Spinal cord (tissue), 10 donors: ENCODE data around the gene PRPF8. TPM values are rescaled to one million over a fixed set of nuclear protein-coding genes. Genes with fewer than 3 reads are reported as not detected.

Experiments
- DNase-seq, 6 donors: peaks; one replicate each; pipeline versions ENCODE4 v3.0.0 to v3.0.0-alpha.2; 2013 to 2015; ENCODE audit warnings: low spot score in 6 of 6, low read depth in 4 of 6
- H3K27ac ChIP-seq: one replicate; pipeline ENCODE4 v1.5.1; 2013; ENCODE audit warnings: low read depth, low read length, control low read depth
- H3K27me3 ChIP-seq: one replicate; pipeline ENCODE4 v1.6.1; 2013; ENCODE audit warnings: low read length; ENCODE audit not compliant: control insufficient read depth, insufficient read depth
- H3K36me3 ChIP-seq: one replicate; pipeline ENCODE4 v1.6.1; 2013; ENCODE audit warnings: low read length; ENCODE audit not compliant: control insufficient read depth, insufficient read depth
- H3K4me1 ChIP-seq: one replicate; pipeline ENCODE4 v1.6.1; 2013; ENCODE audit warnings: low read length; ENCODE audit not compliant: control insufficient read depth, insufficient read depth
- H3K4me3 ChIP-seq: one replicate; pipeline ENCODE4 v1.5.1; 2013; ENCODE audit warnings: low read depth, low read length, control low read depth
- H3K9me3 ChIP-seq: one replicate; pipeline ENCODE4 v1.6.1; 2013; ENCODE audit warnings: low read length; ENCODE audit not compliant: control insufficient read depth, insufficient read depth
- WGBS: methylation state at CpG from one replicate; pipeline ENCODE4 v1.1.5; 2013; ENCODE audit warnings: missing lambda C conversion rate; ENCODE audit not compliant: insufficient coverage; 5-methylcytosine and 5-hydroxymethylcytosine counted together
- polyA plus RNA-seq, 2 donors: library from polyadenylated mRNA; unstranded; fragments of 120-200 nt; gene quantifications; one replicate each; pipeline ENCODE4 v1.2.1, GENCODE V29; 2013; ENCODE audit not compliant: insufficient read length in 2 of 2
- total RNA-seq, 2 donors: library from RNA; depleted of rRNA in 1 of 2; stranded (reverse); fragments of 120-200 nt in 1 of 2; fragments of >200 nt in 1 of 2; gene quantifications; one replicate each; pipeline versions ENCODE4 v1.2.3 to v1.2.4, GENCODE V29; 2013 to 2014
- donor health status: healthy.

Gene PRPF8
- total and polyA plus RNA-seq, 4 donors = 138 to 290 (median 203) TPM

DNA sequence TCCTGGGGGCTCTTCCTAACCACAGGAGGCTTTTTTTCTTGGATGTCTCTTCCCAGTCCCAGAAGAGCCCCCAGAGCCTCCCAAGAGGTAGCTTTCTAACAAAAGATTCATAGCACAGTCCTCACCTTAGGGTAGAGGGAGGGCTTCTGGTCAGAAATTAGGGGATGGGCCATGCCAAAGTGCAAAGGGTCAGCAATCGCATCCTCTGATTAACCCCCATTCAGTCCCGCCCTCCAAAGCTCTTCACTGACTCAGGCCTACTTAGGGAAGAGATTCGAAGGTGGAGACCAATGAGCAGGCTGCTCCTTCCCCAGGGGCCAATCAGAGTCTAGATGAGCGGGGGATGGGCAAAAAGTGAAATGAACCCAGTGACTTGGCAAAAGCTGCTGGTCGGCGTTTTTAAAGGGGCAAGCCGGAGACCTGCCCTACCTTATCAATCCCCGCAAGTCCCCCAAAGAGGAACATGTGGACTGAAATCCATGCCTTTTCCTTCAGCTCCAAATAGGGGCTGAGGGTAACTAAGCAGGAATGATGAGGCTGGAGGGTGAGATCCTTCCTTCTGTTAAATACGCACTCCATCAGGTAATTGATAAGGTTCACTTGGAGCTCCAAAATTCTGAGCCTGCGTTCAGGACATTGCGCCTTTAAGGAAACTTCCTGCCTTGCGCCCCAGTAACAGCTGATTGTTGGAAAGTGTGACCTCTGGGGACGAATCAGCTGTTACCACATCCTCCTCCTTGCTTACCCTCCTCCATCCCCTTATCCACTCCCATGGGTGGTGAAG lies 32.4 kb upstream of the PRPF8 start:
- no CpG with 5 or more reads among the region's 13 CpGs for WGBS
- no peaks in the 10 kb centered on the region for H3K9me3 ChIP-seq
- peaks cover 43% of the 10 kb centered on the region for H3K4me1 ChIP-seq
- peak overlapping the region; percentile 94 for H3K4me3 ChIP-seq
- H3K27me3 ChIP-seq = no peaks in the 10 kb centered on the region
- H3K27ac ChIP-seq = peak overlapping the region; percentile 100
- peaks cover 22% of the 10 kb centered on the region for H3K36me3 ChIP-seq
- DNase-seq = peak; percentile 88 to 98 (median 93)

DNA sequence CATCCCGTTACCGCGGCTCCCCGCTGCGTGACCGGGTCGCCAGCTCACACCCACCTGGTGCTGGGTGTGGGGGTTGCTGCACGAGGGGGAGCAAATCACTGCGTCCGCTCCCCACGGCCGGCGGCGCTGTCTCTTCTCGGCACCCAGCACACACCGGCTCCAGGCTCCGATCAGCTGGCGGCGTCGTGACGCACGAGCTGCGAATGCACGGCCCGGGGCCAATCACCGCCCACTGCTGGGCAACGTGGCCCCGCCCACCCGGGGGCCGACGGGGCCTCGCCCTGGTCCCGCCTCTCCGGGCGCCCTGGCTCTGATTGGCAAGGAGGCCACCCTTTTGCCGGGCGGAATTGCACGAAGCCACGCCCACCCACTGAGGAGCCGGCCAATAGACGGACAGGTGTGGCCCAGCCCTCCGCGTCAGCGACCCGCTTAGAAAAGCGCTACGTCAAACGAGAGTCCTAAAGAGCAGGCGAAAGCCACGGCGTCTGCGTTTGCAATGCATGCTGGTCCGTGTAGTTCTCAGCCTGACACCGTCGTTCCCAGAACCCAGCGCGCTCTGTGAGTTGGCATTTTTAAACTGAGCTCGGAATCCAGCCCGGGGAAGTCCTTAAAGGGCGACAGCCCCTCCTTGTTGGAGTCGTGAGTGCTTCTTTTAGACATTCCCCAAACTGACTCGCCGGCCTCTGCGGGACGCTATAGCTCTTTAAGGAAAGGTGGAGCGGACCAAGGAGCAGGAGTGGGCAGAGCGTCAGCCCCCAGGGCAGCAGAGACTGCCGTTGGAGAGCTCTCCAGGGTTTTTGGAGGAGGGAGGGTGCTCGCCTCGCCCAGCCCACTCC lies 31.6 kb upstream of the PRPF8 start:
- Histone ChIP-seq H3K9me3 (no peaks in the 10 kb centered on the region), H3K4me3 (peak overlapping the region; percentile 94), H3K36me3 (peaks cover 22% of the 10 kb centered on the region), H3K27me3 (no peaks in the 10 kb centered on the region), H3K4me1 (peaks cover 43% of the 10 kb centered on the region), H3K27ac (peak overlapping the region; percentile 100)
- DNase-seq = peak; percentile 98 to 100 (median 100)
- WGBS = 0% methylated on average over 65 of the region's 70 CpGs

DNA sequence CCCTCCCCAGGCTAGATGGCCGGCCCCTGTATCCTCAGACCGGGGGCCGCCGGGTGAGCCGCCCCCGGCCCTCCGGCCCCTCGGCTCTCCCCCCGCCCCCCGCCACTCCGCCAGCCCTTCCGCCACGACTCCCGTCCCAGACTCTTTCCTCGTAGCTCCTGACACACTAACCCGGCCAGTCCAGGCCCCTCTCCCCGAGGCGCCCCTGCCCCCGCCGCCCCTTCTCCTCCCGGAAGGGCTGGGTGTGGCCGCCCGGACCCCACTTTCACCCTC lies 31.1 kb upstream of the PRPF8 start:
- H3K36me3 ChIP-seq = peaks cover 22% of the 10 kb centered on the region
- H3K9me3 ChIP-seq = no peaks in the 10 kb centered on the region
- no peak for DNase-seq
- peaks cover 45% of the 10 kb centered on the region for H3K4me1 ChIP-seq
- 0% methylated on average over 5 of the region's 23 CpGs for WGBS
- no peaks in the 10 kb centered on the region for H3K27me3 ChIP-seq
- H3K27ac ChIP-seq = peak overlapping the region; percentile 93
- peak overlapping the region; percentile 80 for H3K4me3 ChIP-seq

- Histone ChIP-seq H3K36me3 (peaks cover 22% of the 10 kb centered on the region), H3K4me1 (peaks cover 48% of the 10 kb centered on the region), H3K9me3 (no peaks in the 10 kb centered on the region), H3K4me3 (peak overlapping the region; percentile 80), H3K27ac (peak overlapping the region; percentile 93), H3K27me3 (peaks cover 5% of the 10 kb centered on the region)
- 4% methylated on average over 26 of the region's 32 CpGs for WGBS
- peak in 1 of 6 donors; percentile 61 for DNase-seq
These were observed 30.5 kb upstream of the PRPF8 start for GRCh38 chr17:1714980-1715802.

DNA sequence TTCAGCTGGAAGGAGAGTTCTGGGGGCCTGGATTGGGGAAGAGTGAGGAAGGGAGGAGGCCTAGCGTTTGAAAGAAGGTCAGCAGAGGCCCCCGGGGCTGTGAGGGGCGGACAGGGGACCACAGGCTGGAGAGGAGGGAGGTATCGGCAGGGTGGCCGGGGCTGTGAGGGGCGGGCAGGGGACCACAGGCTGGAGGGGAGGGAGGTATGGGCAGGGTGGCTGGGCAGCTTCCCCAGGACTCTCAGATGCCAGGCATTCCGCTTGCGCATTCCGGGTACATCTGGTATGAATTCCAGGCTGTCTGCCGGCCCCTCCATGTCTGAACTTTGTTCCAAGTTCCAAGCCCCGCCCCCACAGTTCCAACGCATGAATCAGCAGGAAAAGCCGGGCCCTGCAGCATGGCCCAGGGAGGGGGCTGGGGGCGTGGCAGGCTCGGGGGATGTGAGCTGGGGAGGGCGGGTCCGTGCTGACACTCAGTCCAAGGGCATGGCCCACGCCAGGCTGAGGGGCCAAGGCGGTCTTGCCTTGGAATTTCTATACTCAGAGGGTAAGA lies 29.8 kb upstream of the PRPF8 start:
- Histone ChIP-seq H3K4me1 (peaks cover 53% of the 10 kb centered on the region), H3K27ac (peak overlapping the region; percentile 93), H3K9me3 (no peaks in the 10 kb centered on the region), H3K4me3 (peak overlapping the region; percentile 80), H3K27me3 (peaks cover 7% of the 10 kb centered on the region), H3K36me3 (peaks cover 22% of the 10 kb centered on the region)
- DNase-seq = peak in 2 of 6 donors; percentile 46 to 91
- 5% methylated on average over 19 of the region's 19 CpGs for WGBS

GRCh38 chr17:1713878-1714426 lies 29.3 kb upstream of the PRPF8 start:
- peaks cover 10% of the 10 kb centered on the region for H3K27me3 ChIP-seq
- peaks cover 22% of the 10 kb centered on the region for H3K36me3 ChIP-seq
- peaks cover 57% of the 10 kb centered on the region for H3K4me1 ChIP-seq
- DNase-seq = peak in 1 of 6 donors; percentile 57
- peak overlapping the region; percentile 84 for H3K27ac ChIP-seq
- WGBS = 13% methylated on average over 9 of the region's 11 CpGs
- H3K4me3 ChIP-seq = peak overlapping the region; percentile 80
- no peaks in the 10 kb centered on the region for H3K9me3 ChIP-seq

- 54% methylated on average over 5 of the region's 10 CpGs for WGBS
- Histone ChIP-seq H3K9me3 (no peaks in the 10 kb centered on the region), H3K4me3 (no peak overlapping the region), H3K4me1 (peaks cover 55% of the 10 kb centered on the region), H3K27me3 (peaks cover 14% of the 10 kb centered on the region), H3K36me3 (peaks cover 22% of the 10 kb centered on the region), H3K27ac (peak overlapping the region; percentile 84)
- DNase-seq = no peak
These were observed 28.7 kb upstream of the PRPF8 start for GRCh38 chr17:1713160-1713877.

DNA sequence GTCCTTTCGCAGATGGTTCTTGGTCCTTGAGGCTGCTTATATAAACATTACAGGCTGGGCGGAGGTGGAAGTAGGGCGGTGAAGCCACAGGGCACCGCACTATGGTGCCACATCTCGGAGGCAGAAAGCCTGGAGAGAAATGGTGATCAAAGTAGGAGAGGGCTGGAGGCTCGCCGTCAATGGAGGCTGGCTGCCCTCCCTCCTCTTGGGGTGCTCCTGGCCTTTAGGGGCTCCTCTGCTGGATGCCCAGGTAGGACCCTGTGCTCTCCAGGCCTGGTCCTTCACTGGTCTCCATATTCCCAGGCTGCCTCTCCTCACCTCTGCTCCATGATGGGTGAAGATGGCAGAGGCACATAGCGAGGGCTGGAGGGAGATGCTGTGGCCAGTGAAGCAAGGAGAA lies 27.6 kb upstream of the PRPF8 start:
- 90% methylated on average over 7 of the region's 8 CpGs for WGBS

More for the DNA sequence above, 27.6 kb upstream of the PRPF8 start:
- H3K27me3 ChIP-seq = peaks cover 21% of the 10 kb centered on the region
- DNase-seq = no peak
- peaks cover 27% of the 10 kb centered on the region for H3K36me3 ChIP-seq
- no peak overlapping the region for H3K4me3 ChIP-seq
- peaks cover 45% of the 10 kb centered on the region for H3K4me1 ChIP-seq
- no peak overlapping the region for H3K27ac ChIP-seq
- H3K9me3 ChIP-seq = no peaks in the 10 kb centered on the region
